HepG2 (cell line): ENCODE measurements around the gene OPRD1. TPM values are rescaled to one million over a fixed set of nuclear protein-coding genes. Genes with fewer than 3 reads are reported as not detected.

Source experiments
- ARID2 ChIP-seq: sonication (generic); formaldehyde crosslinking; IDR thresholded peaks from 2 replicates; pipeline ENCODE4 v1.8.1; 2022; ENCODE audit warnings: mild to moderate bottlenecking, missing genetic modification reagents, borderline replicate concordance
- GATA4 ChIP-seq: sonication (generic); IDR thresholded peaks from 2 replicates; pipeline ENCODE4 v1.6.1; 2016; ENCODE audit warnings: antibody characterized with exemption, low read depth, borderline replicate concordance
- JARID2 ChIP-seq: sonication (generic); formaldehyde crosslinking; IDR thresholded peaks from 2 replicates; pipeline ENCODE4 v1.8.1; 2023; ENCODE audit warnings: missing genetic modification reagents, inconsistent platforms; ENCODE audit not compliant: insufficient replicate concordance
- MED13 ChIP-seq: sonication (generic); formaldehyde crosslinking; IDR thresholded peaks from 2 replicates; pipeline ENCODE4 v1.5.0; 2020; ENCODE audit warnings: missing genetic modification reagents
- MXI1 ChIP-seq: IDR thresholded peaks from 3 replicates; pipeline ENCODE4 v1.6.1; 2012; ENCODE audit warnings: low read depth, low read length, inconsistent platforms, borderline replicate concordance
- SMAD1 ChIP-seq: sonication (generic); formaldehyde crosslinking; IDR thresholded peaks from 2 replicates; pipeline ENCODE4 v1.4.0; 2020; ENCODE audit warnings: missing genetic modification reagents, low read depth, mild to moderate bottlenecking, borderline replicate concordance
- THAP11 ChIP-seq: IDR thresholded peaks from 2 replicates; pipeline ENCODE4 v1.6.1; 2016; ENCODE audit warnings: missing biosample characterization, missing genetic modification reagents
- U2AF2 ChIP-seq: fragments of 200-400 bp; formaldehyde crosslinking; IDR thresholded peaks from 2 replicates; pipeline ENCODE4 v1.6.1; 2017; ENCODE audit warnings: low read depth, mild to moderate bottlenecking, low read length
- ZNF33A ChIP-seq: sonication (generic); formaldehyde crosslinking; IDR thresholded peaks from 2 replicates; pipeline ENCODE4 v1.5.1; 2020; ENCODE audit warnings: missing genetic modification reagents, mild to moderate bottlenecking, moderate library complexity, borderline replicate concordance
- ZNF746 ChIP-seq: sonication (generic); formaldehyde crosslinking; IDR thresholded peaks from 2 replicates; pipeline ENCODE4 v1.8.0; 2022; ENCODE audit warnings: mild to moderate bottlenecking, missing genetic modification reagents
- ZNF879 ChIP-seq: sonication (generic); formaldehyde crosslinking; IDR thresholded peaks from 2 replicates; pipeline ENCODE4 v1.8.1; 2023; ENCODE audit warnings: missing genetic modification reagents
- polyA plus RNA-seq, 8 experiments: library from polyadenylated mRNA; depleted of rRNA in 3 of 8; stranded (reverse) in 7 of 8; unstranded in 1 of 8; fragments of >200 nt; fragmentation: Illumina TruSeq in 4 of 8; extraction: Trizol in 4 of 8; gene quantifications; 2 replicates each; pipeline versions ENCODE4 v1.2.1 to v1.2.3, GENCODE V29; 2011 to 2016; ENCODE audit warnings: low read depth in 4 of 8, missing spikeins in 1 of 8, mixed read lengths in 1 of 8; ENCODE audit not compliant: insufficient read depth in 1 of 8
- total RNA-seq, 5 experiments: library from RNA; depleted of rRNA; stranded (reverse); fragments of >200 nt; fragmentation: Illumina TruSeq; extraction: Trizol; gene quantifications; 2 replicates each; pipeline ENCODE4 v1.2.3, GENCODE V29; 2016; ENCODE audit warnings: low read depth in 1 of 5
- TF ChIP-seq, protein P1 (sequence below): sonication (generic); formaldehyde crosslinking; conservative IDR thresholded peaks from 2 replicates; pipeline ENCODE4 v1.4.0; 2020; ENCODE audit warnings: mild to moderate bottlenecking, missing genetic modification reagents, moderate library complexity
- TF ChIP-seq, protein P2 (sequence below): sonication (generic); formaldehyde crosslinking; conservative IDR thresholded peaks from 2 replicates; pipeline ENCODE4 v1.8.0; 2022; ENCODE audit warnings: low read depth, missing genetic modification reagents
- TF ChIP-seq, protein P3 (sequence below): sonication (generic); formaldehyde crosslinking; IDR thresholded peaks from 2 replicates; pipeline ENCODE4 v1.4.0; 2020; ENCODE audit warnings: mild to moderate bottlenecking, missing genetic modification reagents
- TF ChIP-seq, protein P4 (sequence below): sonication (generic); formaldehyde crosslinking; IDR thresholded peaks from 2 replicates; pipeline ENCODE4 v1.5.0; 2020; ENCODE audit warnings: mild to moderate bottlenecking, missing genetic modification reagents

OPRD1 gene
- total and polyA plus RNA-seq, 2 of the 13 experiments (the other 11 are each of a cell fraction or from before 2014, with no cell fraction given), result 0.02 to 0.03 TPM

DNA sequence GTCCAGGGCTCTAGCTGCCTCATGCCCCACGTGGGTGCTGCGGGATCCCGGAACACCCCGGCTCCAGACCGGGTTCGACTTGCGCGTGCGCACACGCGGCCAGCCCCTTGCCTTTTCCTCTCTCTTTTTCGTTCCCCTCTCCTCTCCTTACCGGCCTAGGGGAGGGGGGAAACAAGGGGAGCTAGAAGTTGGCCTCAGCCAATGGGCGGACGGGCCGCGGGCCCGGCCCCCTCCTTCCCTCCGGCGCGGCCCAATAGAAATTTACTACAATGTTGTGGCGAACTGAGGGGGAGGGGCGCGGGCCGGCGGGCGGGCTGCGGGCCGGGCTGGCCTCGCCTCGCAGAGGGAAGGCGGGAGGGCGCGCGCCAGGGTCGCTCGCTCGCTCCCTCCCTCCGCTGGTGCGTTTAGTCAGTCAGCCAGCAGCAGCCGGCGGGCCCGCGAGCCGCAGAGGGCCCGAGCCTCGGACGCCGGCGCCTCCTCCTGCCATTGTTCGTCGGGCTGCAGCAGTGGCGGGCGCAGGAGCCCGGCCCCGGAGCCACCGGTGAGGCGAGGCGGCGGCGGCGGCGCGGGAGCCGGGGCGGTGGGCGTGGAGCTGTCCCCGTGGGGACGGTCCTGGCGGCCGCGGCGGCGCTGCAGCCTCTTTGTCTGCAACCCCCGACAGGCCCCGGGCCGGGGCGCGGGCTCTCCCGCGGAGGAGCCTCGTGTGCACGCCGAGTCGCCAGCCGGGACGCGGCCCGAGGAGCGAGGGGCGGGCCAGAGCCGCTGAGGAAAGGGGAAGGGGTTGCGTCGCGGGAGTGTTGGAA, 102.5 kb downstream of the OPRD1 start, which contains the start of gene EPB41 (continued):
- TF ChIP-seq THAP11 (CRISPR knock-in tag), result 0 out of 2 replicates have a peak, but pooled peaks have one; percentile 29
- TF ChIP-seq U2AF2, result no peak
- 0 out of 2 replicates have a peak, but pooled peaks have one; percentile 21 for TF ChIP-seq SMAD1 (CRISPR knock-in tag)
- TF ChIP-seq, protein P1, sequence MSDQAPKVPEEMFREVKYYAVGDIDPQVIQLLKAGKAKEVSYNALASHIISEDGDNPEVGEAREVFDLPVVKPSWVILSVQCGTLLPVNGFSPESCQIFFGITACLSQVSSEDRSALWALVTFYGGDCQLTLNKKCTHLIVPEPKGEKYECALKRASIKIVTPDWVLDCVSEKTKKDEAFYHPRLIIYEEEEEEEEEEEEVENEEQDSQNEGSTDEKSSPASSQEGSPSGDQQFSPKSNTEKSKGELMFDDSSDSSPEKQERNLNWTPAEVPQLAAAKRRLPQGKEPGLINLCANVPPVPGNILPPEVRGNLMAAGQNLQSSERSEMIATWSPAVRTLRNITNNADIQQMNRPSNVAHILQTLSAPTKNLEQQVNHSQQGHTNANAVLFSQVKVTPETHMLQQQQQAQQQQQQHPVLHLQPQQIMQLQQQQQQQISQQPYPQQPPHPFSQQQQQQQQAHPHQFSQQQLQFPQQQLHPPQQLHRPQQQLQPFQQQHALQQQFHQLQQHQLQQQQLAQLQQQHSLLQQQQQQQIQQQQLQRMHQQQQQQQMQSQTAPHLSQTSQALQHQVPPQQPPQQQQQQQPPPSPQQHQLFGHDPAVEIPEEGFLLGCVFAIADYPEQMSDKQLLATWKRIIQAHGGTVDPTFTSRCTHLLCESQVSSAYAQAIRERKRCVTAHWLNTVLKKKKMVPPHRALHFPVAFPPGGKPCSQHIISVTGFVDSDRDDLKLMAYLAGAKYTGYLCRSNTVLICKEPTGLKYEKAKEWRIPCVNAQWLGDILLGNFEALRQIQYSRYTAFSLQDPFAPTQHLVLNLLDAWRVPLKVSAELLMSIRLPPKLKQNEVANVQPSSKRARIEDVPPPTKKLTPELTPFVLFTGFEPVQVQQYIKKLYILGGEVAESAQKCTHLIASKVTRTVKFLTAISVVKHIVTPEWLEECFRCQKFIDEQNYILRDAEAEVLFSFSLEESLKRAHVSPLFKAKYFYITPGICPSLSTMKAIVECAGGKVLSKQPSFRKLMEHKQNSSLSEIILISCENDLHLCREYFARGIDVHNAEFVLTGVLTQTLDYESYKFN (CRISPR knock-in tag), result peak; percentile 49; the same call in 1 of the 2 replicates
- TF ChIP-seq, protein P2, sequence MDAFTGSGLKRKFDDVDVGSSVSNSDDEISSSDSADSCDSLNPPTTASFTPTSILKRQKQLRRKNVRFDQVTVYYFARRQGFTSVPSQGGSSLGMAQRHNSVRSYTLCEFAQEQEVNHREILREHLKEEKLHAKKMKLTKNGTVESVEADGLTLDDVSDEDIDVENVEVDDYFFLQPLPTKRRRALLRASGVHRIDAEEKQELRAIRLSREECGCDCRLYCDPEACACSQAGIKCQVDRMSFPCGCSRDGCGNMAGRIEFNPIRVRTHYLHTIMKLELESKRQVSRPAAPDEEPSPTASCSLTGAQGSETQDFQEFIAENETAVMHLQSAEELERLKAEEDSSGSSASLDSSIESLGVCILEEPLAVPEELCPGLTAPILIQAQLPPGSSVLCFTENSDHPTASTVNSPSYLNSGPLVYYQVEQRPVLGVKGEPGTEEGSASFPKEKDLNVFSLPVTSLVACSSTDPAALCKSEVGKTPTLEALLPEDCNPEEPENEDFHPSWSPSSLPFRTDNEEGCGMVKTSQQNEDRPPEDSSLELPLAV (CRISPR knock-in tag), result no peak
- TF ChIP-seq, protein P3, sequence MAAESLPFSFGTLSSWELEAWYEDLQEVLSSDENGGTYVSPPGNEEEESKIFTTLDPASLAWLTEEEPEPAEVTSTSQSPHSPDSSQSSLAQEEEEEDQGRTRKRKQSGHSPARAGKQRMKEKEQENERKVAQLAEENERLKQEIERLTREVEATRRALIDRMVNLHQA (CRISPR knock-in tag), result no peak
- 0 out of 2 replicates have a peak, but pooled peaks have one; percentile 42 for TF ChIP-seq GATA4
- TF ChIP-seq ZNF746 (CRISPR knock-in tag), result no peak; the same call in 1 of the 2 replicates
- no peak for TF ChIP-seq JARID2 (CRISPR knock-in tag)
- 0 out of 2 replicates have a peak, but pooled peaks have one; percentile 28 for TF ChIP-seq ZNF879
- no peak for TF ChIP-seq ZNF33A (CRISPR knock-in tag)
- 0 out of 2 replicates have a peak, but pooled peaks have one; percentile 57 for TF ChIP-seq MED13 (CRISPR knock-in tag)
- TF ChIP-seq, protein P4, sequence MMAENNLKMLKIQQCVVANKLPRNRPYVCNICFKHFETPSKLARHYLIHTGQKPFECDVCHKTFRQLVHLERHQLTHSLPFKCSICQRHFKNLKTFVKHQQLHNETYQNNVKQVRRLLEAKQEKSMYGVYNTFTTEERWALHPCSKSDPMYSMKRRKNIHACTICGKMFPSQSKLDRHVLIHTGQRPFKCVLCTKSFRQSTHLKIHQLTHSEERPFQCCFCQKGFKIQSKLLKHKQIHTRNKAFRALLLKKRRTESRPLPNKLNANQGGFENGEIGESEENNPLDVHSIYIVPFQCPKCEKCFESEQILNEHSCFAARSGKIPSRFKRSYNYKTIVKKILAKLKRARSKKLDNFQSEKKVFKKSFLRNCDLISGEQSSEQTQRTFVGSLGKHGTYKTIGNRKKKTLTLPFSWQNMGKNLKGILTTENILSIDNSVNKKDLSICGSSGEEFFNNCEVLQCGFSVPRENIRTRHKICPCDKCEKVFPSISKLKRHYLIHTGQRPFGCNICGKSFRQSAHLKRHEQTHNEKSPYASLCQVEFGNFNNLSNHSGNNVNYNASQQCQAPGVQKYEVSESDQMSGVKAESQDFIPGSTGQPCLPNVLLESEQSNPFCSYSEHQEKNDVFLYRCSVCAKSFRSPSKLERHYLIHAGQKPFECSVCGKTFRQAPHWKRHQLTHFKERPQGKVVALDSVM (CRISPR knock-in tag), result no peak; the same call in 1 of the 2 replicates
- no peak for TF ChIP-seq ARID2 (CRISPR knock-in tag)
- peak; percentile 66; the same call in 2 of the 3 replicates for TF ChIP-seq MXI1
